SK-MEL-5 (cell line): ENCODE results near the gene HIPK4. TPM values are rescaled to one million over a fixed set of nuclear protein-coding genes. Genes with fewer than 3 reads are reported as not detected.

Experiments
- DNase-seq: peaks from one replicate; pipeline ENCODE4 v3.0.0-alpha.2; 2016; ENCODE audit warnings: low read depth, low spot score
- in situ Hi-C: cut with HindIII; loops from 2 replicates; pipeline ENCODE4 v1.10.0; 2016; ENCODE audit warnings: low sequenced_read_pairs, high pct_unique_total_duplicates, low pct_unique_long_range_greater_than_20kb
- total RNA-seq: library from RNA; depleted of rRNA; stranded (reverse); fragments of >200 nt; shearing (Covaris generic); gene quantifications from 2 replicates; pipeline ENCODE4 v1.2.3, GENCODE V29; 2014

Gene HIPK4
- total RNA-seq, 1 experiment from 2014 or later, result 0.08 TPM

DNA sequence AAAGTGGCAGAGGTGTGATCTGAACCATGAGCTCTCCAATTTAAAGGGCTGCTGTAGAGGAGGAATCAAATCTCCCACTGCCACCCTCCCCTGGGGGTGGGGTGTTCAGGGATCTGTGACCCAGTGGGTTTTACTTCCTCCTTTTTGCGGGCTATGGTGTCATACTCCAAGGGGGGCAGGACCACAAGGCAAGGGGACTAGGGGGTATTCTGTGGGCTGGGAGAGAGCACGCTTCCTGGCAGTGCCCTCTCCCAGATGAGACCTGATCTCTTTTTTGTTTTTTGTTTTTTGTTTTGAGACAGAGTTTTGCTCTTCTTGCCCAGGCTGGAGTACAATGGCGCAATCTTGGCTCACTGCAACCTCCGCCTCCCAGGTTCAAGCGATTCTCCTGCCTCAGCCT, 31.2 kb downstream of the HIPK4 start:
- DNase-seq, result no peak
- in situ Hi-C loops, result no loop called here

DNA sequence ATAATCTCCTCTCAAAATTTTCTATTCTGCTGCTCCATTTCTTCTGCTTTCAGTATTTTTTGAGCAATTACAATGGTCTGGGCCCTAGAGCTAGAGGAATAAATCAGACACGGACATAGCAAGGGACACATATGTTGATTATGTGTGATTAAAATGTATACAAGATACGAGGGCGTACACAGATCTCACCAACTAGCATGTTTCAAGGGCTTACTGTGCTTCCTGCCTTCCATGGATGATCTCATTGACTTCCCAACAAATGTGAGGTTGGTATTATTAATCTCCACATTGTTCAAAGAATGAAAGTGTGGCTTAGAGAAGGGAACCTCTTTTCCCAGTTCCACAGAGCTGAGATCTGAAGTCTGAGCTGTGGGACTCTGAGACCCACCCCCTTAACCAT, 32.3 kb downstream of the HIPK4 start:
- no peak for DNase-seq
- in situ Hi-C loops, result no loop called here

DNA sequence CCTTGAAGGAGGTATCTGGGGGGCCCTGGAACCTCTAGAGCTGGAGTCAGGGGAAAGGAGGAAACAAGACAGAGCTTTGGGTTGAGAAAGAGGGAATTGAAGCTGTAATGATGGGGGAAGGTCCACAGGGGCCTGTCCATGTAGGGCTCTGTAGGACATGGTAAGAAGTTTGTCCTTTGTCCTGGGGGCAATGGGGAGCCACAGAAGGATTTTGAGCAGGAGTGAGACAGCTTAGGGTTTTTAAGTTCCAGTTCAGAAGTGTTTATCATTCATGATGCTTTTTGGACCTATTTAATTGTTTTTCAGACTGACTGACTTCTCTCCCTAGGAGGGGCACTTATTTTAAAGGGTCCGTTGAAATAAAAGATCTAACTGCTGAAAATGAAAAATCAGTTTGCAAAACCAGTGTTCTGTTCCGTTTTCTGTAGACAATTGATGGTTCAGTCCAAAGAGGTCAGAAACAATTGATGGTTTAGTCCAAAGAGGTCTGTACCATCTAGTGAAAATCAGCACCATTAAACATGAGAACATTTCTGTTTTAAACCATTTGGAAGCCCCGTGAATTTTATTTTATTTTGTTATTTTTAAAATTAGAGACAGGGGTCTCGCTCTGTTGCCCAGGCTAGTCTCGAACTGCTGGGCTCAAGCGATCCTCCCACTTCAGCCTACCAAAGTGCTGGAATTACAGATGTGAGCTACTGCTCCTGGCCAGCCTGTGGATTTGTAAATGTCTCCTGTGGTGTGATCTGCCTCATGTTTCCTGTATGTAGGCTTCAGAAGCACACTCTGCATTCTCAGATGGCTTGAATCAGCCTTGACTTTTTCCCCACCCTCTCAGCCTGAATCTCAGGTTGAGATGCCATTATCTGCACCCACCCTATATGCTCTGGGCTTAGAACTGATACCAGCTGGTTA, 33.0 kb downstream of the HIPK4 start:
- no peak for DNase-seq
- in situ Hi-C loops, result no loop called here

DNA sequence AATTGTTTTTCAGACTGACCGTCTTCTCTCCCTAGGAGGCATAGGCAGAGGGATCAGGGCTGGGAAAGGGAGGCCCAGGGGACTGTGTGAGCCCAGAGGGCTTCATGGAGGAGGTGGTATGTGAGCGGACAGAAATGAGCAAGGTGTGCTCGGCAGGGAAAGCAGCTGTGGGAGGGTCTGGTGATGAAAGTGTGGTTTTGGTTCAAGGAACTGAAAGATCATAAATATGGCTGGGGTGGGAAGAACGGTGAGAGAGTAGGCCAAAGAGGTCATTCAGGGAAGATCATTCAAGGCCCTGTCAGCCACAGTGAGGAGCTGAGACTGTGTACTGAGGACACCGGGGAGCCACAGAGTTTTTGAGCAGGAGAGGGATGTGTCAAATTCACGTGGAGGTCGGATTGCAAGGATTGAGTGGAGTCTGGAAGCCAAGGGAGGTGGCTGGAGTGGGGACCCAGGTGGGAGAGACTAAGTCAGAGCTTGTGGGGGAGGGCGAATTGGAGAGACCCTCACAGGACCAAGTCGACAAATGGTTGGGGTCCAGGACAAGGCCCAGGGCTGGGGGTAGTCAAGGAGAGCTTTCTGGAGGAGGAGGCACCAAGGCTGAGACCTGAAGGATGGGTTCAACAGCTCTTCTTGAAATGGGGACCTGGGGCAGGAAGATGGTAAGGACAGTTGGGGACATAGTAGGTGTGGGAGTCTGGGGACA, 33.9 kb downstream of the HIPK4 start:
- DNase-seq, result no peak
- in situ Hi-C loops, result no loop called here

DNA sequence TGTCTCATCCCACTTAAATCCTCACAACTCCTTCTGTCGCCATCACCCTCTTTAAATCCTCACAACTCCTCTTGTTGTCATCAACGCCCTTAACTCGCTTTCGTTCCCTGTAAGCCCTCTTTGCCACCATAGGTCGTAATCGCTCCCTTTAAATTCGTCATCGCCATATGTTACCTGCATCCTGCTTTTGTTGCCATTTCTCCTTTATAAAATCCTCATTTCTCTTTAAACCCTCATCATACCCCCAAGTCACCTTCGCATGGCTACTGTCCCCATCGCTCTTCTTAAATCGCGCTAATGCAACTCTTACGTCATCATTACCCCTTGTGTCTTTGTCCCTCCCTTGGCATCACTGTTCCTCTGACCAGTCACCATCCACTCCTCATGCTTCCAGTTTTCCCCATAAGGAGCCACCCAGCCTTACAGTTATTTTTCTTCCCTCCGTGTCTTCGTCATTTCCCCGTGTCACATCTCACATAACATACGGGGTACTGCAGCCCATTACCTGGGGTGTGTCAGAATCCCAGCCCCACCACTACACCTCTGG, 40.9 kb downstream of the HIPK4 start:
- in situ Hi-C loops, result no loop called here
- peak; percentile 26 for DNase-seq

DNA sequence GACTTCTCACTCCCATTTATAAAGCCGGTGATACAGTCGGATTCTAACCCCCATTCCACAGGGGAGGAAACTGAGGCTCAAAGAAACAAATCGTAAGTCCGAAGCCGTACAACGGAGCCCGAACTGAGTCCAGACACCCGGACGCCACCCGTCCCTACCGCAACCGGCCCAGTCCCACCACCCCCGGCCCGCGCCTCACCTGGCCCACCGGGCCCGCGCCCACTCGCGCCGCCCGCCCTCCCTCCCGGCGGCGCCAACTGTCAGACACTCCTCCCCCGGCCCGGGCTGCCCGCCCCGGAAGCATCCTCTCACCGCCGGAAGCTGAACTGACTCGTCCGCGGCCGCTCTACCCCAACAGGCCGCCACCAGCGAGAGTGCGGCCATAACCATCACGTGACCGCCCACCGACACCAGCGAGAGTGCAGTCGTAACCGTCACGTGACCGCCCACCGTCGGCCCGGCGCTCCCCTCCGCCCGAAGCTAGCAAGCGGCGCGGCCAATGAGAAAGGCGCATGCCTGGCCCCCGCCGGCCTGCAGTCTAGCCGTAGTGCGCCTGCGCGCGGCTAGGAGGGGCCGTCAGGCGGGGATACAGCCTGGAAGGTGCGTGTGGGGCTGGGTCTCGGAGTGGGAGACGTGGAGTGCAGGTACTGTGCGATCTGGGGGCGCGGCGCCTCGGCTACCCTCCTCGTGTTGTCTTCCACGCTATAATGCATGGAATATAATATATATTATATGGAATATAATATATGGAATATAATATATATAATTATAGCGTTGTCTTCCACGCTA, 41.7 kb downstream of the HIPK4 start, which contains the start of the genes C19orf47 and PLD3:
Gene C19orf47 (minus strand): TSS at position 273 of the 789 bp plus-strand sequence. CDS start 6,540 bp downstream, outside the sequence.
Gene PLD3 (plus strand): TSS at position 571 of the 789 bp plus-strand sequence. CDS start 17,789 bp downstream, outside the sequence.
- in situ Hi-C loops, result no loop called here
- peak; percentile 98 for DNase-seq

DNA sequence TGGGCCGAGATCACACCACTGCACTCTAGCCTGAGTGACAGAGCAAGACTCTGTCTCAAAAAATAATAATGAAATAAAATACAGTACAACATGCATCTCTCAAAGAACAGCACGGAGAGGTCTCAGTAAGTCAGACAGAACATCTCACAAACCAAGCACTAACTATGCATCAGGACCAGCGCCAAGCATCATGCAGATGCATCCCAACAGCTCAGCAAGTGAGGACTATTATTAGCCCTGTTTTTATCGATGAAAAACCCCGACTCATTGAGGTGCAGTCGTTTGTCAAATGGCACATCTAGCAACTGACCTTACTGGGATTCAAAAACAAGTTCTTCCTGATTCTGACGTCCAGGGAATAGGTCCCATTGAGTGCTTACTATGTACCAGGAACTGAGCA, 45.6 kb downstream of the HIPK4 start:
- DNase-seq, result no peak
- in situ Hi-C loops, result no loop called here

DNA sequence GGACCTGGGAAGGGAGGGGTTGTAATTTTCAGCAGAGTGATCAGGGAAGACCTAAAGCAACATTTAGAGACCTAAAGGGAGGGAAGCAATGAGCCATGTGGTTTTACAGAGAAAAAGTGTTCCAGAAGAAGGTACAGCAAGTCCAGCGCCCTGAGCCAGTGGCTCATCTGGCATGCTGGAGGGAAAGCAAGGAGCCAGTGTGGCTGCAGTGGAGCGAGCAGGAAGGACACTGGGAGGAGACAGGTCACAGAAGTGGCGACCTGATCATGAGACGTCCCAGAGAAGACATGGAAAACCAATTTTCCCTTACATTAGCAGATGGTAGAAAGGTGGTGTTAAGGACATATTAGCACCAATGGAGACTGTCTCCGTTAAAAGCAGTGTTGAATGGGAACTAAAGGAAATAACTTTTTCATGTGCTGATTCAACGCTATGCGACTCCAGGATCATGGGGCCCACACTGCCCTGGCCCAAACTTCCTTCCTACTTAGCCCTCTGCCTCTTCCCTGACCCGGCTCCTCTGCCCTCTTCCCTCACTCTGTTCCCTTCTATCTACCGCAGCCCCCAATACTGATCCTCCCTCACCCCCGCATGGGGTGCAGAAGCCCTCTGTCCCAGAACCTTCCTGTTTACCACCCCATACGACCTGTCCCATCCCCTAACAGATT, 47.2 kb downstream of the HIPK4 start:
- in situ Hi-C loops, result no loop called here
- no peak for DNase-seq

DNA sequence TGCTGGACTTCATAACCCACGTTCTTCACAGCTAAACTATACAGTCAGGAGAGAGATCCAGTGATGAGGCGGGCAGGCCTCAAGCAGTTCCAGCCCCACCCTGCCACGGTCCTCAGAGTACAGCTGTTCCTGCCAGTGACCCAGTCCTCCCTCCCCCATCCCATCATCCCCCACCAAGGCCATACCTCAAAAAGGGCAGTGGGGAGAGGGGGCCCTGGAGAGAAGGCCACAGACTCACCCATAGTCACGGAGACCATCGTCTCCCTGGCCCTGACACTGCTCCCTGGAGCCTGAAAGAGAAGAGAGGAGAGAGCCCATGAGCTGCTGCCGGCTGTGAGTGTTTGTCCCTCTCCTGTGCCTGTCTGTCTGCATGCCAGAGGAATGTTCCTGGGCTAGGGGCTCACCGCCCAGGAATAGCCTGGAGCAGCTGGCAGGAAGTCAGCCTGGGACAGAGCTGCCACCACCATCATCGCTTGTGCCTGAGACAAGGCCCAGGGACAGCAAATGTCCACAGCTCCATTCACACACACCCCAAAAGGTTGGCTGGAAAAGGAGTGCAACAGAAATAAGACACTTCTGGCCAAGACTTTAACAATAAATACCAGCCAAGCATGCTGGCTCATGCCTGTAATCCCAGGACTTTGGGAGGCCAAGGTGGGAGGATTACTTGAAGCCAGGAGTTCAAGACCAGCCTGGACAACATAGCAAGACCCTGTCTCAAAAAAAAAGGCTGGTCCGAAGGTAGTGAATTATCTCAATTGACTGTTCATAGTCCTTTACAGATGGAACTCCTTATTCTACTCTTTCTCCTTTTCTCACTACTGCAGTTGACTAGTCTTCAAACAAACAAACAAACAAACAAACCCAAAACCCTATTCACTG, 48.1 kb downstream of the HIPK4 start:
- no peak for DNase-seq
- in situ Hi-C loops, result no loop called here

DNA sequence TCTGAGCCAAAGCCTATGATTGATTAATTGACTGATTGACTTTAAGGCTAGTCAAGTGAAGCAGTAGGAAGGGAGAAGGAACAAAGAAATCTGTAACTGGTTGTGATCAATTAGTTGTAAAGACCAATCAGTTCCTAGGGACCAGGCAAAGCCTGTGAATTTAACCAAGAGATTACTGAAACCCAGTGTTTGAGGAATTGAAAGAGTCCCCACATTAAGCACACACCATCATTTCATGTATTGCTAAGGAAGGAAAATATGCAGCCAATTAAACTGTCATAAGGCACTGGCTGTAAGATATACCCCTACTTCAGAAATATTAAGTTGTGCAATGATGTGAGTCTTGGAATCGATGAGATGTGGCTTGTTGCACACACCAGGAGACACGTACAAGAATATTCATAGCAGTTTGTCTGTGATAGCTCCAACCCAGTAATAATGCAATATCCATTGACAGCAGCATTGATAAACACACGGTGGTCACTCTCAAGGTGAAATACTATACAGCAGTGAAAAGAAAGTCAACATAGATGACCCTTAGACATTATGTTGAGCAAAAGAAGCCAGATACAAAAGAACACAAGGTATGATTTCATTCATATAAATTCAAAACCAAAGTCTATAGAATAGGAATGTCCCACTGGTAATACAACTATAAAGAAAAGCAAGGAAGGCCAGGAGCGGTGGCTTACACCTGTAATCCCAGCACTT, 50.8 kb downstream of the HIPK4 start:
- DNase-seq, result no peak
- in situ Hi-C loops, result no loop called here

DNA sequence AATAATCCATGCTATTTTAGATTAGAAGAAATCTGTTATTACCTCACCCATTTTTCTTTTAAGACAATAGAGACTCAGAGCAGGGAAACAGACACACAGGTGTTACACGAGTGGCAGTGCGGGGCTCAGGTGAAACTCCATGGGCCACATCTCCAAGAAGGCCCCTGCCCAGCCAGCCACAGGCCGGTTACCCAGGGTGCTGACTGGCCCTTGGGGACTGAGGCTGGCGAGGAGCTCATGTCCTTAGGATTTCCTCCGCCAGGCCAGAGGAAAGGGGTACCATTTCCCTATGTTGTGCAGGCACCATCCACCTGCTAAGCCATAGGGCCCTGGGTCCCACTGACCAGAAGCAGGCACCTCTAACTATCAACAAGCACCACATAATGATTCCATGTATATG, 52.4 kb downstream of the HIPK4 start:
- in situ Hi-C loops, result no loop called here

DNA sequence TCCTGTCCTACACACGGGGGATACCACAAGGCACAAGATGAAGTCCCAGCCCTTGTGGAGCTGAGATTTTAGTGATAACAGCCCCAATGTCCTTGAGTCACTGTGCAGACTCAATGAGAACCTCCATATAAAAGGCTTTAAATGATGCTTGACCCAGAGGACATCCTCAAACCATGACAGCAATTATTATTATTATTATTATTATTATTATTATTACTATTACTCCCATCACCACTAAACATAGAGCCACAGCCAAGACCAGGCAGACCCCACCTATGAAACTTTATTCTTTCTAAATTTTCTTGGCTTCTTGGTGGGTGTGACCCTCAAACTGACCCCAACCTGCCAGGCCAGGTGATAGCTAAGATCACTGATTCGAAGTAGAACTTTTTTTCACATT, 52.9 kb downstream of the HIPK4 start:
- in situ Hi-C loops, result no loop called here
- DNase-seq, result no peak

More for the DNA sequence above, 52.4 kb downstream of the HIPK4 start:
- DNase-seq, result no peak

DNA sequence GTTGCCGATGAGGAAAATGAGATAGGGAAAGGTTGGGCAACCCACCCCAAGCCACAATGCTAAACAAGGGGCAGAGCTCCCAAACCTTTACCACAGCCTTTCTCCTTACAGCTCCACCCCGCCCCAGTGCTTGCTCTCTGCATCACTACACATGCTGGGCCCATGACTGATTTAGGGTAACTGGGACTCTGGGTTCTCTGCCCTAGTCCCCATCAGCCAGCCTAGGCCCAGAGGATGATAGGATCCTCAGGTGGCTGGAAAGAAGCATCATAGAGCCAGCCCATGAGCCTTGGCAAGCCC, 53.4 kb downstream of the HIPK4 start:
- in situ Hi-C loops, result no loop called here
- DNase-seq, result no peak

DNA sequence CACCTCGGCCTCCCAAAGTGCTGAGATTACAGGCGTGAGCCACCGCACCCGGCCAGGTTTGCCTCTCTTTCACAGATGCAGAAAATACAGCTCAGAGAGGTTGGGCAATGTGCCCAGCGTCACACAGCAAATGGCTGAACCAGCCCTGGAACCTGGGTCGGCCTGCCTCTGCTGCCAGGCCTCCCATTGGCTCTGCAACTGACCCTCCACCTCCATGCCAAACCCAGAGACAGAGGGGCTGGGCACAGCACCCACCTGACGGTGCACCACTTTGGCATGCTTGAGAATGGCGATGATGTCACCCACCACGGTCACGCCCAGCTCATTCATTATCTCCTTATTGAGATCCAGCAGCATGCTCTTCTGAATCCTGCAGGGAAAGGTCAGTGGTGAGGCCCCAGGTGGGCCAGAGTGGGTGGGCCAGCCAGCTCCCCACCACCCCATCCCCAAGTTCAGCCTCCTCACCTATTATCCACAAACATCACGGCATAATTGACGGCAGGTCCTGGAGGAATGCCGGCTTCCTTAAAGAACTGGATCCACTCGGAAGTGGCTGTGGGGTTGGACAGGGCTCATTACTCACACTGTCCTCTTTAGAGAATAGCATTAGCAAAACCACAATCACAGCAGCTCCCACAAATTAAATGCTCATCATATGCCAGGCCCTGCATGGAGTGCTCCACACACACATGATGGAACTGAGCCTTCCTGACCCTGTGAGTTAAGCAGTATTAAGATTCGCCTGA, 54.0 kb downstream of the HIPK4 start:
- DNase-seq, result no peak
- in situ Hi-C loops, result no loop called here

DNA sequence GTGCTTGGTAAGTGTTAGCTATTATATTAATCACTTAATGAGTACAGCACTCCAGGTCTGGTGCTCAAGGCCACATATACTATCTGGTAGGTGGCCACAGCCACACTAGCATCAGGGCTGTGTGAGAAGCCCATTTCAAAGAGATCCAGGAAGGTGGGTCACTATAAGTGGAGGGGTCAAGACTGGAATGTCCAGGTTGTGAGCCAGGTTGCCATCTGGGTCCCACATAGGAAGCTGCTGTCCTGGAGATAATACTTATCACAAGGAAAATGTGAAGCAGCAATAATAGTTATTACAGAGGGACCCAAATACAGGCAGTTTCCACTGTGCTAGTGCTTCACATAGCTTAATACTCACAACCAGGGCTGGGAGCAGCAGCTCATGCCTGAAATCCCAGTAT, 54.9 kb downstream of the HIPK4 start:
- DNase-seq, result no peak
- in situ Hi-C loops, result no loop called here
